Measurements from ENCODE around the gene PROC.
A peak's percentile ranks its signal among the peaks of the same experiment; 100 is the strongest.

The PROC gene

GRCh38 chr2:127387655-127388422 is 30.4 kb upstream of the PROC start, which contains the start of gene MAP3K2:
Gene MAP3K2 (minus strand): TSS chr2:127387975. CDS start chr2:127343129, 44,846 bp downstream.
- TF ChIP-seq CTCF (IDR thresholded peaks at IDR 0.05; ENCODE audit: extremely low read depth, missing control alignments): no peak
- DNase-seq (ENCODE audit: low spot score): peak; percentile 99

GRCh38 chr2:127388423-127389164 is 29.6 kb upstream of the PROC start:
- DNase-seq (ENCODE audit: low spot score): peak; percentile 54

DNA sequence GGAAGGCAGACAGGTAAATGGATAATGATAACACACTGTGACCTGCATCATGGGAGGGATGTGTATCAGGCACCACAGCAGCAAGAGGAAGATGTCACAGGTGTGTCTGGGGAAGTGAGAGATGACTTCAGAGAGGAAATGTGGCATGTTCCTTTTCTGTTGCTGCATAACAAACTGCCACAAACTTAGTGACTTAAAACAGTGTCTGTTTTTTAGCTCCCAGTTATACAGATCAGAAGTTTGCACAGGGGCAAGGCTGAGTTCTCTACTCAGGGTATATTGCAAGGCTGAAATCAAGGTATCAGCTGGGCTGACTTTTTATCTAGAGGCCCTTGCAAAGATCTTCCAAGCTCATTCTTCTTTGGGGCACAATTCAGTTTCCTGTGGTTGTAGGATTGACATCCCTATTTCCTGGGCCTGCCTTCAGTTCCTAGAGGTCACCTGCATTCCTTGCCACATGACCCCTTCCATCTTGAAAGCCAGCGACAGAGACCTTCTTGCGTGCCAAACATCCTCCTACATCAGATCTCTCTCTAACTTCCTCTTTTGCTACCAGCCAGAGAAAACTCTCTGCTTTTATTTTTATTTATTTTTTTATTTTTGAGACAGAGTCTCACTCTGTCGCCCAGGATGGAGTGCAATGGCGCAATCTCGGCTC is 28.3 kb upstream of the PROC start:
- peak; percentile 46 for DNase-seq (ENCODE audit: low spot score)

More at GRCh38 chr2:127388423-127389164, 29.6 kb upstream of the PROC start:
- TF ChIP-seq CTCF (IDR thresholded peaks at IDR 0.05; ENCODE audit: extremely low read depth, missing control alignments): no peak

GRCh38 chr2:127392133-127392827 is 25.9 kb upstream of the PROC start:
- no peak for TF ChIP-seq CTCF (IDR thresholded peaks at IDR 0.05; ENCODE audit: extremely low read depth, missing control alignments)
- DNase-seq (ENCODE audit: low spot score): no peak

More for the DNA sequence above, 28.3 kb upstream of the PROC start:
- no peak for TF ChIP-seq CTCF (IDR thresholded peaks at IDR 0.05; ENCODE audit: extremely low read depth, missing control alignments)

DNA sequence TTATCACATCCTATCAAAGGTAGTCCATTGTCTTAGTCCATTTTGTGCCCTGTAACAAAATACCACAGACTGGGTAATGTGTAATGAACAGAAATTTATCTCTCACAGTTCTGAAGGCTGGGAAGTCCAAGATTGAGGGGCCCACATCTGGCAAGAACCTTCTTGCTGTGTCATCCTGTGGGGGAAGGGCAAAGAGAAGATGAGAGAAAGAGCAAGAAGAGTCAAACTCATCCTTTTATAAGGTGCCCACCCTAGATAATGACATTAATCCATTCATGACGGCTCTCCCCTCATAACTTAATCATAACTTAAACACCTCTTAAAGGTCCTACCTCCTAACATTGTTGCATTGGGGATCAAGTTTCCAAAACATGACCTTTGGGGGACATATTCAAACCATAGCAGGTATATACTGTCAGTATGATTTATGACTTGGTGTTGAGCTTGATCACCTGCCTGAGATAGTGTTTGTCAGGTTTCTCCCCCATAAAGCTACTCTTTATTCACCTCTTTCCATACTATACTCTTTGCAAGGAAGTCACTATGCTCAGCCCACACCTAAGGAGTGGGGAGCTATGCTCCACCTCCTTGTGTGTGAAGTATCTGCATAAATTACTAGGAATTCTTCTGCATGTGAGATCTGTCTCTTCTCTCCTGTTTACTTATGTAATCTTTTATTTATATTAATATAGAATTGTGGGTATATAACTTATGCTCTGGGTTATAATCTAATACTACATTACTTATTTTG is 25.2 kb upstream of the PROC start:
- TF ChIP-seq CTCF (IDR thresholded peaks at IDR 0.05; ENCODE audit: extremely low read depth, missing control alignments): no peak
- DNase-seq (ENCODE audit: low spot score): no peak

GRCh38 chr2:127394492-127394891 is 23.7 kb upstream of the PROC start:
- no peak for TF ChIP-seq CTCF (IDR thresholded peaks at IDR 0.05; ENCODE audit: extremely low read depth, missing control alignments)
- no peak for DNase-seq (ENCODE audit: low spot score)
